Endothelial cell of umbilical vein (primary cell): Measurements from ENCODE around the gene OLFML2B. TPM values are rescaled to one million over a fixed set of nuclear protein-coding genes. Genes with fewer than 3 reads are reported as not detected.

Source experiments
- BruUV-seq: library from RNA; stranded (reverse); fragments of 400-500 nt; replicated peaks from 2 replicates; lab custom pipeline; 2021; lab: Mats Ljungman, UMichigan
- CTCF ChIA-PET: fragments of 300-600, 350-600 bp; sonication (Branson Sonifier 250); formaldehyde crosslinking; loops from one replicate; lab custom pipeline; 2021; ENCODE audit warnings: antibody characterized with exemption, inconsistent platforms; lab: Charles Lee
- POLR2A ChIA-PET: fragments of 300-600, 350-600 bp; sonication (Branson Sonifier 250); formaldehyde crosslinking; loops from one replicate; lab custom pipeline; 2021; ENCODE audit warnings: antibody characterized with exemption, inconsistent platforms; lab: Charles Lee
- DNase-seq: peaks from one replicate; pipeline ENCODE4 v3.0.0-alpha.2; 2011; ENCODE audit warnings: low read depth, low spot score
- FAIRE-seq: peaks from 2 replicates; lab custom pipeline; 2011; peaks lifted over from hg19 to GRCh38; lab: Jason Lieb, UNC
- H2AFZ ChIP-seq: 2 replicates; pipeline ENCODE4 v1.6.0; 2012; ENCODE audit warnings: low read depth, low read length, control low read depth, inconsistent platforms
- H3K27ac ChIP-seq: 2 replicates; pipeline ENCODE4 v1.5.1; 2011; ENCODE audit warnings: low read depth, mild to moderate bottlenecking, control low read depth, low read length, moderate library complexity; ENCODE audit not compliant: insufficient read depth
- H3K27me3 ChIP-seq, 2 experiments: 2 replicates each; pipeline versions ENCODE4 v1.6.0 to v1.6.1; 2011; ENCODE audit warnings: low read length in 2 of 2, mixed read lengths in 1 of 2; ENCODE audit not compliant: control insufficient read depth in 2 of 2, insufficient read depth in 2 of 2
- H3K36me3 ChIP-seq, 2 experiments: 2 replicates in 1 of 2; 3 replicates in 1 of 2; pipeline ENCODE4 v1.5.1; 2011; ENCODE audit warnings: low read length in 2 of 2, mild to moderate bottlenecking in 1 of 2, moderate library complexity in 1 of 2; ENCODE audit not compliant: control insufficient read depth in 2 of 2, insufficient read depth in 2 of 2; ENCODE audit errors: extremely low read depth in 1 of 2
- H3K4me1 ChIP-seq: 3 replicates; pipeline ENCODE4 v1.5.1; 2011; ENCODE audit warnings: mild to moderate bottlenecking, low read length; ENCODE audit not compliant: control insufficient read depth, insufficient read depth; ENCODE audit errors: extremely low read depth
- H3K4me2 ChIP-seq: 2 replicates; pipeline ENCODE4 v1.6.1; 2011; ENCODE audit warnings: low read length, control low read depth, mixed read lengths; ENCODE audit not compliant: insufficient read depth
- H3K4me3 ChIP-seq, 3 experiments: fragments of 200-600 bp in 1 of 3; sonication (generic), shearing (Covaris generic) in 1 of 3; replicated peaks in 1 of 3; 2 replicates each; pipeline ENCODE4 v1.5.1; 2011 to 2016; ENCODE audit warnings: control low read depth in 3 of 3, low read length in 3 of 3, mild to moderate bottlenecking in 2 of 3, inconsistent platforms in 1 of 3, low read depth in 1 of 3, moderate library complexity in 1 of 3; ENCODE audit not compliant: insufficient read depth in 1 of 3
- H3K79me2 ChIP-seq: 2 replicates; pipeline ENCODE4 v1.6.0; 2012; ENCODE audit warnings: low read length, inconsistent platforms; ENCODE audit not compliant: control insufficient read depth, insufficient read depth
- H3K9ac ChIP-seq: replicated peaks from 2 replicates; pipeline ENCODE3; 2011; ENCODE audit warnings: low read length, control low read depth; ENCODE audit not compliant: insufficient read depth; ENCODE audit errors: extremely low read depth
- H3K9me1 ChIP-seq: replicated peaks from 3 replicates; pipeline ENCODE4 v1.6.0; 2011; ENCODE audit warnings: mild to moderate bottlenecking, low read length; ENCODE audit not compliant: control insufficient read depth, insufficient read depth; ENCODE audit errors: extremely low read depth
- H3K9me3 ChIP-seq: replicated peaks from 2 replicates; pipeline ENCODE4 v1.5.1; 2012; ENCODE audit warnings: low read length, inconsistent platforms; ENCODE audit not compliant: control insufficient read depth, insufficient read depth
- H4K20me1 ChIP-seq: replicated peaks from 2 replicates; pipeline ENCODE3; 2011; ENCODE audit warnings: mild to moderate bottlenecking, low read length; ENCODE audit not compliant: control insufficient read depth, insufficient read depth; ENCODE audit errors: extremely low read depth
- CTCF ChIP-seq, 2 donors: IDR thresholded peaks; 1 replicate in 1 of 2; 2 replicates in 1 of 2; pipeline ENCODE4 v1.5.1; 2011; ENCODE audit warnings: low read length in 2 of 2, mild to moderate bottlenecking in 2 of 2, moderate library complexity in 2 of 2, control low read depth in 1 of 2, inconsistent platforms in 1 of 2, low read depth in 1 of 2; ENCODE audit not compliant: insufficient read depth in 1 of 2; ENCODE audit errors: extremely low read depth in 1 of 2
- EZH2 ChIP-seq: IDR thresholded peaks from 2 replicates; pipeline ENCODE4 v1.6.1; 2012; ENCODE audit warnings: borderline replicate concordance, low read depth, mild to moderate bottlenecking, moderate library complexity, low read length, inconsistent platforms; ENCODE audit not compliant: severe bottlenecking
- FOS ChIP-seq: IDR thresholded peaks from 2 replicates; pipeline ENCODE4 v1.6.1; 2011; ENCODE audit warnings: mild to moderate bottlenecking, low read length, moderate library complexity, borderline replicate concordance; ENCODE audit not compliant: insufficient read depth
- GATA2 ChIP-seq: IDR thresholded peaks from 2 replicates; pipeline ENCODE4 v1.7.0; 2011; ENCODE audit warnings: low read depth, mild to moderate bottlenecking, moderate library complexity, mixed read lengths, low read length; ENCODE audit not compliant: insufficient read length, insufficient read depth
- MAX ChIP-seq: IDR thresholded peaks from 2 replicates; pipeline ENCODE4 v1.6.1; 2011; ENCODE audit not compliant: insufficient read depth, insufficient read length
- MYC ChIP-seq: IDR thresholded peaks from one replicate; pipeline ENCODE4 v1.6.1; 2011; ENCODE audit warnings: mild to moderate bottlenecking, low read depth, low read length
- POLR2A ChIP-seq: IDR thresholded peaks from 2 replicates; pipeline ENCODE4 v1.6.1; 2012; ENCODE audit warnings: low read depth, mild to moderate bottlenecking, control low read depth, low read length
- POLR2AphosphoS5 ChIP-seq: IDR thresholded peaks from 2 replicates; pipeline ENCODE4 v1.6.1; 2012; ENCODE audit warnings: low read depth, mild to moderate bottlenecking, control low read depth, low read length, moderate library complexity; ENCODE audit not compliant: insufficient read depth
- dilution Hi-C: fragments of 300-500 bp; cut with MboI; formaldehyde crosslinking; loops from one replicate; pipeline ENCODE4 v1.15.0; 2019; ENCODE audit warnings: low sequenced_read_pairs; ENCODE audit not compliant: extremely low pct_ligation_motif_present
- intact Hi-C: fragments of 100-400 bp; cut with micrococcal nuclease; formaldehyde crosslinking; loops from one replicate; pipeline ENCODE4 v1.10.0; 2022
- polyA plus RNA-seq, 4 experiments: library from polyadenylated mRNA; depleted of rRNA in 3 of 4; stranded (reverse) in 3 of 4; unstranded in 1 of 4; fragments of >200 nt; gene quantifications; 2 replicates each; pipeline versions ENCODE4 v1.2.1 to v1.2.3, GENCODE V29; 2011 to 2012; ENCODE audit warnings: missing spikeins in 1 of 4
- total RNA-seq: library from RNA; stranded (reverse); gene quantifications from 2 replicates; pipeline ENCODE4 v1.2.3, GENCODE V29; 2021

OLFML2B gene
- total and polyA plus RNA-seq, 2 donors (not counting 3 experiments of a cell fraction or from before 2014, with no cell fraction given), result 0.58 to 0.62 TPM

- dilution Hi-C loops (no loop called here), intact Hi-C loops (loop anchor here (2.0 kb wide), 1 partner anchor 14 kb away; no protein-coding TSS in a partner anchor)
- Histone ChIP-seq H3K9ac (no peak overlapping the region), H3K4me1 (peaks cover under 1% of the 10 kb centered on the region), H2AFZ (no peak overlapping the region), H3K4me3 (no peak overlapping the region), H4K20me1 (no peaks in the 10 kb centered on the region), H3K27me3 (peaks cover 0 to 2% of the 10 kb centered on the region in 2 experiments), H3K9me1 (no peaks in the 10 kb centered on the region), H3K27ac (no peak overlapping the region), H3K36me3 (no peaks in the 10 kb centered on the region), H3K79me2 (no peaks in the 10 kb centered on the region), H3K4me2 (no peak overlapping the region), H3K9me3 (no peaks in the 10 kb centered on the region)
- CTCF ChIA-PET, result interaction anchor here (1.7 to 1.8 kb wide), 2 partner anchors 15 to 248 kb away, joined by 4 to 15 read pairs; no protein-coding TSS in a partner anchor
- POLR2A ChIA-PET, result no interaction called here
- DNase-seq, result peak; percentile 40
- TF ChIP-seq EZH2 (no peak), POLR2AphosphoS5 (no peak), MYC (no peak), CTCF (IDR thresholded peaks at IDR 0.05; ENCODE audit: extremely low read depth in 1 of 2, insufficient read depth in 1 of 2, low read depth in 1 of 2, low read length in 2 of 2) (peak; percentile 45 to 65), POLR2A (no peak), FOS (no peak)
- no TSS peak for BruUV-seq
- peak; percentile 63 for FAIRE-seq
Measured at GRCh38 chr1:162040657-162041056, 17.0 kb upstream of the OLFML2B start.

GRCh38 chr1:162040001-162040400 is 16.3 kb upstream of the OLFML2B start:
- dilution Hi-C loops (no loop called here), intact Hi-C loops (loop anchor here (2.0 kb wide), 1 partner anchor 15 kb away; no protein-coding TSS in a partner anchor)
- Histone ChIP-seq H3K4me1 (peaks cover 6% of the 10 kb centered on the region), H3K27me3 (peaks cover 0 to 2% of the 10 kb centered on the region in 2 experiments), H3K9me3 (no peaks in the 10 kb centered on the region), H3K79me2 (no peaks in the 10 kb centered on the region), H3K9me1 (no peaks in the 10 kb centered on the region), H3K36me3 (no peaks in the 10 kb centered on the region), H3K27ac (no peak overlapping the region), H3K9ac (no peak overlapping the region), H2AFZ (no peak overlapping the region), H4K20me1 (no peaks in the 10 kb centered on the region), H3K4me3 (no peak overlapping the region), H3K4me2 (no peak overlapping the region)
- no peak for TF ChIP-seq POLR2AphosphoS5
- TF ChIP-seq MYC, result no peak
- no peak for TF ChIP-seq MAX
- no peak for TF ChIP-seq EZH2
- TF ChIP-seq FOS, result no peak
- TF ChIP-seq GATA2, result no peak
- no peak for TF ChIP-seq POLR2A
- no peak for TF ChIP-seq CTCF (IDR thresholded peaks at IDR 0.05; ENCODE audit: extremely low read depth in 1 of 2, insufficient read depth in 1 of 2, low read depth in 1 of 2, low read length in 2 of 2)
- CTCF ChIA-PET, result interaction anchor here (1.7 to 9.5 kb wide), 3 partner anchors 16 to 247 kb away, joined by 4 to 754 read pairs (median 15); no protein-coding TSS in a partner anchor
- BruUV-seq, result no TSS peak
- FAIRE-seq (peak; percentile 44), DNase-seq (no peak)
- POLR2A ChIA-PET, result no interaction called here
